GM18870 (cell line): ENCODE results near the gene SSTR3.

Experiments used
- ATAC-seq: cut with Tn5 transposase; IDR thresholded peaks from one replicate; pipeline ENCODE4 v1.9.1; 2021; ENCODE audit warnings: moderate library complexity; ENCODE audit not compliant: unreplicated experiment

Gene SSTR3

GRCh38 chr22:37169947-37170688, 42.2 kb downstream of the SSTR3 start:
- no peak for ATAC-seq

GRCh38 chr22:37169406-37169805, 42.9 kb downstream of the SSTR3 start:
- no peak for ATAC-seq

- no peak for ATAC-seq
Observed at GRCh38 chr22:37167981-37168647, 44.2 kb downstream of the SSTR3 start.

GRCh38 chr22:37167176-37167980, 44.9 kb downstream of the SSTR3 start:
- no peak for ATAC-seq

- ATAC-seq: no peak
Observed at GRCh38 chr22:37166675-37167066, 45.6 kb downstream of the SSTR3 start.

DNA sequence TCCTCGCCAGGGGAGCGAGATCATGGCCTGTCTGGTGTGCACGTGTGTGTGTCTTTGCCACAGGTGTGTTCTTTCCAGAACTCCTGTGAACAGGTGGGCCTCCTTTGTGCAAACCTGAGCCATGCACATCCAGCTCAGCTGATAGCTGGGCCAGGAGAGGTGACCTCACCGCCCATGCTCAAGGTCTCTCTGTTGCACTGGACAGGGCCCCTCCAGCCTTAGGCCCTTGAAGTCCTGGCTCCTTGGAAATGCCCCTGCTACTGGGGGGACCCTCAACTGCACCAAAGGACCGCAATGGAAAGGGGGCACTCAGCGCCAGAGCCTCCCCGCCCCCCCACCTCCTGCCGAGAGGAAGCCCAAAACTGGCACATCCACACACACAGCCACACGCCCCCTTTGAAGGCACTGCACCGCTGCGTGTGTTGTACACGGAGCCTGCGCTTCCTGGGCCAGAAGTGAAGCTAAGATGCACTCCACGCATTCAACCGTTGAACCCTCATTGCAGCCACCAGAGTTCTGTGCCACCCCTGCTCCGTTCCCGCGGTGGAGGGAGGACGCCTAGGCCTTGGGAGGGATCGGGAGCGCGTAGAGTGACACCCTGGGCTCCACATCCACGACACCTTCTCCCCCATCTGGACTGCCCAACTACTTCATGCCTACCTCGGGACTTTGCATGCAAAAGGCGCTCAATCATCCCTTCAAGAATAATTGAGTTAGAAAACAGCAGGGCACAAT, 46.2 kb downstream of the SSTR3 start:
- no peak for ATAC-seq

DNA sequence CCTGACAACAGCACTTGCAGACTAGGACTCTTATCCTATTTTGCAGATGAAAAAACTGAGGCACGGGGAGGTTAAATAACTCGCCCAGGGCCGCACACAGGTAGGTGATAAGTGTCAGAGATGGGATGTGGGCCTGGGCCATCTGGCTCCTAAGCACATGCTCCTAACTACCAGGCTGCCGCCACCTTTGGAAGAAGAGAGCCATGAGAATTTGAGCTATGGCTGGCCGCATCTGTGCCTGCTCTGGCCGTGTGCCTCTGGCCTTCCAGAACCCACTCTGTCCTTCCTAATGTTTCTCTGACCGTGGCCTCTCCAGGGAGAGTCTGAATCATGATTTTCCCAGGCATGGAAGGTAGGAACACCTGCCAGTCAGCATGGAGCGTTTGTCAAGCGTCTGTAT, 47.2 kb downstream of the SSTR3 start:
- ATAC-seq: no peak

GRCh38 chr22:37164505-37164887, 47.8 kb downstream of the SSTR3 start:
- ATAC-seq: no peak

DNA sequence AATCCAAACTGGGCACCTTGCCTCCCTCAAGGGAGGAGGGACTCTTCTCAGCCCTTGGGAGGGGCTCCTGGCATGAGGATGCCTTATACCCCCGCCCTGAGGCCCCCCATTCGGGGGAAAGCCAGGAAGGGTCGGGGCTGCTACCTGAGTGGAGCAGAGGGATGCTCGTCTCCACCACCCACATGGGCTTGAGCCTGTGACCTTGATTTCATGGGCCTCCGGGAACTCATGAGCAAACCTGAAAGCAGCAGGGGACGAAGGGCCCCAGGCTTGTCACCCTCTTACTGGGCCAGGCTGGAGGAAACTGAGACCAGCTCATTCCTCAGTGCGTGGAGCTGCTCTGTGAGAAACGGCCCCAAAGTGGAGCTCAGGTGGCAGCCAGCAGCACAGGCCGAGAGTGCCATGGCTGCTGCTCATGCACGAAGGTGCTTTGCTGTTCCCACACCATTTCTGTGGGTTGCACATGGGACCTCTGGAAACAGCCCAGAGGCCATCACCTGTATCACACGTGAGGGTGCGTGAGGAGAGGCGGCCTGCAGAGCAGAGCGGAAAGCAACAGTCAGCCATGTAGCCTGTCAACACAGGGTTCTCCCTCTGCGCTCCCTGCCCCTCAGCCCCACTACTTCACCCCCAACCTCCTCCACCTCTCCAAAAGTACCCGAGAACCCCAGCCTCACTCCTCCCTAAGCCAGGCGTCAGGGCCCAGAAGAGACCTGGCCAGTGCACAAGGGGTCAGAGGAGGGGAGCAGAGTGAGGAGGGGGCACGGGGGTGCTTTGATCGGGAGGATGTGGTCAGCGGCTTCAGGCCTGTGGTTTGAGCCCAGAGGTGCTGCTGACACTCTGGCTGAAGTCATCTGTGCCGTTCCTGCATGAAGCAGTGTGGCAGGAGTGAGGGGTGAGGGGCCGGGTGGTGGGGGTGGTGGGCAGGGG, 48.4 kb downstream of the SSTR3 start:
- ATAC-seq: peak; percentile 29

- no peak for ATAC-seq
Observed at GRCh38 chr22:37163096-37163489, 49.2 kb downstream of the SSTR3 start.

DNA sequence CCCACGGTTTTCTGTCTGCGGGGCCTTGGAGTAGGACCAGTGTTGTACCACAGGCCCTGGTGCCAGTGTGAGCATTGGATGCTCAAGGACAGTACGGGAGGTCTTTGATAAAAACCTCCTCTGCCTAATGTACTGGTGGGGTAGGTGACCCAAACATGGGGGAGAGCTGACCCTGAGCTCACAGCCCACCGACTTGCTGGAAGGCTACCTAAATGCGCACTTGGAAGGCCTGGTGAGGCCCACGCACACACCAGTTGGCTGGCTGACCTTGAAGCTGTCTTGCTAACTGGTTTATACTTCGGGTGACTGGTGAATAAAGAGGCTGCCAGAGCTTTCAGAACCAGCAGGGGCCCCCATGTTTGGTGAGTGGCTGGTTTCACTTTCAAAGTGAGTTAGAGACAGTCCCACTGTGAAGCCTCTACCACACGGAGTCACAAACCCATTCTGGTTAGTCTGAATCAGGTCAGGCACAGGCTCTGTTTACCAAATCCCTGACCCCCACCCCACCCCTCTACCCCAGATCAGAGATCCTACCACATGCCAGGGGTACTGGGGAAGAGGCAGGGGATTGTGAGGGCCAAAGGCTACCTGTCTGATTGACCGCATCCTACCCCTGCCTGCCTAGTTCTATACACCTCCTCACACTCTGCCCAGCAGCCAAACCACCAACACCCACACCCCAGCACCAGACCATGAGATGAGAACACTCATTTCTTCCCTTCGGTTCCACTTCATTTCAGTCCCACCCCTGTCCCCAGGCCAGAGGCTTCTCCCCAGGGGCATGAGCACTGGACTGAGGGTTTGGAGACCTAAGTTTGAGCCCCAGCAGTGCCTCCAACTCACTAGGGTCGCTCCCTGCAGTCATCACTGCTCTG, 49.8 kb downstream of the SSTR3 start:
- ATAC-seq: peak; percentile 43

DNA sequence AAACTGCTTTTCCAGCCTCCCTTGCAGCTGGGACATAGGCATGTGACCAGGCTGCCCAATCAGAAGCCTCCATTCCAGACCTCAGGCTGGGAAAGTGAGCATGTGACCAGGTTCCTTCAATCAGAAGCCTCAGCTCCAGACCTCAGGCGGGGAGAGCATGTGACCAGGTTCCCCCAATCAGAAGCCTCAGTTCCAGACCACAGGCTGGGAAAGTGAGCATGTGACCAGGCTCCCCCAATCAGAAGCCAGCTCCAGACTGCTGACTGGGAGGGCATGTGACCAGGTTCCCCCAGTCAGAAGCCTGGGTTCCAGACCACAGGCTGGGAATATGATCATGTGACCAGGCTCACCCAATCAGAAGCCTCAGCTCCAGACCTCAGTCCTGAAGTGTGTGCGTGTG, 50.8 kb downstream of the SSTR3 start:
- ATAC-seq: no peak

GRCh38 chr22:37160027-37160426, 52.2 kb downstream of the SSTR3 start:
- no peak for ATAC-seq

DNA sequence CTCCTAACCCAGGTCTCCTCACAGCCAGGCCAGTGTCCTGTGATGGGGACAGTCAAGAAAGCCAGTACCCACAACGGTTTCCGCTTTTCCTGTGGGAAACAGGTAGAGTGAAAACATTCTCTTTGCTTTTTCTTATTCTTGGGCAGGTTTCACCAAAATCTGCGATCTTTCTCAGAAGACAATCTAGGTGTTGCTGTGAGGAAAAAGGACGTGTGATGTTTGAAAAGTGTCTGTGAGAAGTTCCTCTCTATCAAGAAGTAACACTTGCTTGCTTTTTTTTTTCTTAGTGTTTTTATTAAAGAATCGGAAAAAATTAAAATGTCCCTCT, 53.4 kb downstream of the SSTR3 start:
- ATAC-seq: no peak

DNA sequence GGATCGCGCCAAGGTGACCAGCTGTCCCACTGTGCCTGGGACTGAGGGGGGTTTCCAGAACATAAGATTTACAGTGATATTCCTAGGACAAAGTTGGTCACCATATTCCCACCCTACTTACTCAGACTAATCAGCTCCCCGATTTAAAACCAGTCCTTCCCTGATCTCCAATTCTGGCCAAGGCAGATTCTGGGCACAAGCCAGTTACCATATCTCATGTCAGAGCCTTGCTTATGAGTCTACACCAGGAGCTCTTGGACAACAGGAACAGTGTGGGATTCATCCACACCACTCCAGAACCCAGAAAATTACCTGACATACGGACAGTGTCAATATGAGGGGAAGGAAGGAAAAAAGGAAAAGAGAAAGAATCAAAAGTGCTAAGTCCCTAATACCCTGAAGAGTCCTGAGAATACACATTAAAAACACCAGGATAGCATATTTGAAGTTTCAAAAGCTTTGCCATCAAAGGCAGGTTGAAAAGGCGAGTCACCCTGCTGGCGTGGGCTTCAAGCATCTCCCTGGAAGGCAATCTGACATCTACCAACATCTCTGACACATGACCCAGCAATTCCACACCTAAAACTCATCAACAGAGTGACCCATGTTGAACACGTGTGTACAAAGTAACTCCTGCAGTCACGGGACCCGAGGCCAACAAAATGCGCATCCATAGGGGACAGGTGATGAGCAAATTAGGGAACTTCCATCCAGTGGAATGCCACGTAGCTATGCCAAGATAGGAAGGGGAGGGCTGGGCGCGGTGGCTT, 54.6 kb downstream of the SSTR3 start:
- no peak for ATAC-seq

- no peak for ATAC-seq
Observed at GRCh38 chr22:37156686-37157435, 55.4 kb downstream of the SSTR3 start.

- ATAC-seq: no peak
Observed at GRCh38 chr22:37155971-37156370, 56.3 kb downstream of the SSTR3 start.
